Activated T-cell treated with anti-CD3 and anti-CD28 coated beads, Interleukin-2, amount 50 U/mL, for 4 hours (primary cell): ENCODE measurements around the gene TTC23L. TPM values are rescaled to one million over a fixed set of nuclear protein-coding genes. Genes with fewer than 3 reads are reported as not detected.
A peak's percentile ranks its signal among the peaks of the same experiment; 100 is the strongest.

Source experiments
- ATAC-seq, 2 donors: fragments of 200-7000 bp; cut with Tn5 transposase; one replicate each; pipeline ENCODE4 v1.10.0; 2021
- DNase-seq: peaks from one replicate; pipeline ENCODE4 v3.0.0-alpha.2; 2020
- H3K27me3 Mint-ChIP-seq: one replicate; pipeline ENCODE4 v1.8.0; 2021; ENCODE audit warnings: low read depth, mixed read lengths
- H3K36me3 Mint-ChIP-seq: one replicate; pipeline ENCODE4 v1.8.0; 2022; ENCODE audit warnings: mixed read lengths; ENCODE audit not compliant: insufficient read depth
- H3K4me1 Mint-ChIP-seq: one replicate; pipeline ENCODE4 v1.8.0; 2021; ENCODE audit warnings: low read depth, mixed read lengths
- H3K4me3 Mint-ChIP-seq: one replicate; pipeline ENCODE4 v1.8.0; 2021; ENCODE audit warnings: mild to moderate bottlenecking, moderate library complexity, mixed read lengths
- H3K9me3 Mint-ChIP-seq: one replicate; pipeline ENCODE4 v1.8.0; 2021; ENCODE audit warnings: mixed read lengths
- total RNA-seq, 3 donors: library from RNA; stranded (reverse); gene quantifications; one replicate each; pipeline ENCODE4 v1.2.1, GENCODE V29; 2021

The TTC23L gene
- total RNA-seq, 3 donors from 2014 or later: 0.10 TPM; not detected in 2

DNA sequence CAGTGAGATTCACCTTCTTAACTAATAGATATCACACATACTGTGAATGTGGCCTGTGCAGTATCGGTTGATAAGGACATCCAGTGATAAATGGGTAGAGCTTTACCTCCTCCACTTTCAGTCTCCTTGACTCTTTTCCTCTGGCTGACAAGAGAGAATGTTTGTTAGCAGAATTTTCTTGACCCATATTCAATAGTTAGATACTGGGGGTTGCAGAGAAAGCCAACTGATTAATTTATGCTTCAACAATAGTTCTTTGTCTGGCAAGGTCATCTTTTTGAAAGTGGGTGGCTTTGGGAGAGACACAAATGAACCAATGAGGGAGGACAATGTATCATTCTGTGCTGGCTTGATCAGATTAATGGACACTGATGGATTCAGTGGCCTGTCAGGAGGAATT is 30.3 kb downstream of the TTC23L start:
- Mint-ChIP-seq H3K9me3 (no peaks in the 10 kb centered on the region), H3K27me3 (peaks cover 2% of the 10 kb centered on the region), H3K4me3 (no peak overlapping the region), H3K36me3 (no peaks in the 10 kb centered on the region), H3K4me1 (no peaks in the 10 kb centered on the region)
- ATAC-seq (no peak), DNase-seq (no peak)

GRCh38 chr5:34870382-34870781 is 31.4 kb downstream of the TTC23L start:
- peaks cover 2% of the 10 kb centered on the region for H3K27me3 Mint-ChIP-seq
- no peaks in the 10 kb centered on the region for H3K36me3 Mint-ChIP-seq
- no peak for DNase-seq
- ATAC-seq: no peak
- peaks cover under 1% of the 10 kb centered on the region for H3K9me3 Mint-ChIP-seq
- H3K4me1 Mint-ChIP-seq: no peaks in the 10 kb centered on the region
- H3K4me3 Mint-ChIP-seq: no peak overlapping the region

- no peak for ATAC-seq
- H3K36me3 Mint-ChIP-seq: no peaks in the 10 kb centered on the region
- peaks cover 2% of the 10 kb centered on the region for H3K27me3 Mint-ChIP-seq
Measured at GRCh38 chr5:34876275-34876674, 37.3 kb downstream of the TTC23L start.

DNA sequence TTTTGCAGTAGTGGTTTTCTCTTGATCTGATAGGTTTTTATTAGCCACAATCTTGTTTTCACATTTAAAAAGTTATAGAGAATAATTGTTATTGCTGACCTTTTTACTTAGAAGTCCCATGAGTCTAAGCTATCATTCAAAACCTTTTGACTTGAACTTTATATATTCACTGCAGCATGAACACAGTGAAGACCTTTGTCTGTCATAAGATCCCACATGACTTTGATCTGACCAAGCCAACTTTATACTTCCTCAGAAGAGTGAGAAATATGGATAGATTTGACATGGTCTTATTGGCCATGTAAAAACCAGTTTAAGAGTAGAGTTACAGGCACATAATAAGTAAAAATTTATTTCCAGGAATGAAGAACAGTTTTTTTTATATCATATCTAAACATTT is 42.3 kb downstream of the TTC23L start:
- Mint-ChIP-seq H3K36me3 (no peaks in the 10 kb centered on the region), H3K27me3 (peaks cover 2% of the 10 kb centered on the region), H3K9me3 (peaks cover 3% of the 10 kb centered on the region), H3K4me3 (no peak overlapping the region), H3K4me1 (no peaks in the 10 kb centered on the region)
- no peak for DNase-seq
- no peak for ATAC-seq

More at GRCh38 chr5:34876275-34876674, 37.3 kb downstream of the TTC23L start:
- no peaks in the 10 kb centered on the region for H3K4me1 Mint-ChIP-seq
- DNase-seq: no peak
- H3K4me3 Mint-ChIP-seq: no peak overlapping the region
- peaks cover 12% of the 10 kb centered on the region for H3K9me3 Mint-ChIP-seq

DNA sequence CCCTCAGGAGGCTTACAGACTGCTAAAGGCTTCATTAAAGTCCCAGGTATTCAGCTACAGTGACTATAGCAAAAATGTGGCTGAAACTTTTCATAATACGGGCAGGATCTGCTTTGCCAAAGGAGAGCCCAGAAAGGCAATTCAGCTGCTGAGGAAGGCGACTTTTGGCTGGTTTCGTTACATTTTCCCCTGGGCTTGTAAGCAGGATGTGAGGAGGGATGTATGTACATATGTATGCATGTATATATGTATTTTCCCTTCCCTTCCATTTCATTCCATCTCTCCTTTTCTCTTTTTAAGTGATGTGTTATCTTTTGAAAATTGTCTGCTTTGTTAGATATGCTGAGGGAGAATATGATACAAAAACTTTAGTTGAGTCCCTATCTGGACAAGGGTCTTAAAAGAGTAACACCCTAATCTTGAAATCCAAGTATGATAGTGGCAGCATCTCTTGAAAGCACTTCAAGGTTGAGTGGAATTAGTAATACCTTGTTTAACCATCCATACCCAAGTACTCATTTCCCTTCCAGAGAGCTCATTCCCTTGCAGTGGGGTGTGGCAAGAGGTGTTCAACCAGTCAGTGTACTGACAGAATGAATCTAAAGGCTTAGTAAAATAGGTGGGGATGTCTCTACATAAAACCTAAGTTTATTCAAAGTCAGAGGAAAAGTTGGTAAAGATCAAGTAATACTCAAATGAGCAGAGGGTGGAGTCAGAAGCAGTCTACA is 47.6 kb downstream of the TTC23L start:
- H3K27me3 Mint-ChIP-seq: peaks cover 2% of the 10 kb centered on the region
- no peaks in the 10 kb centered on the region for H3K9me3 Mint-ChIP-seq
- no peaks in the 10 kb centered on the region for H3K36me3 Mint-ChIP-seq
- no peaks in the 10 kb centered on the region for H3K4me1 Mint-ChIP-seq
- ATAC-seq (no peak), DNase-seq (no peak)
- H3K4me3 Mint-ChIP-seq: no peak overlapping the region

DNA sequence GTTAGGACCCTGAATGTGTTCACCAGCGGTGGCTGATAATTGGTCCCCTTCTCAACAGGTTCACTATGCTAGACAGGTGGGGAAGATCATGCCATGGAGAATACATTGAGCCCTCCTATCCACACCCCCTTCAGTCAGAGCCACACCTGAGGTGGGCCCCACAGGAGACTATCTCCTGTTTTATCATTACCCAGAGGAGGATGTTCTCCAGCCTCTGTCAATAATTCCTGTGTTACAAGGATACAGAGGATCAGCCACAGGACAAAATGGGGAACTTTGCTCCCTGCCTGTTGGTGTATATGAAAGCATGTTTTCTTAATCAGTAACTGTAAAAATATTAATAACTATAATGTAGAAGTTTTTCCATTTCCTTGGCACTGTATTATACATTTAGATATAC is 50.4 kb downstream of the TTC23L start:
- DNase-seq (no peak), ATAC-seq (no peak)
- Mint-ChIP-seq H3K36me3 (no peaks in the 10 kb centered on the region), H3K4me1 (no peaks in the 10 kb centered on the region), H3K27me3 (no peaks in the 10 kb centered on the region), H3K4me3 (no peak overlapping the region), H3K9me3 (no peaks in the 10 kb centered on the region)

GRCh38 chr5:34891981-34892380 is 53.0 kb downstream of the TTC23L start:
- no peak for DNase-seq
- Mint-ChIP-seq H3K4me3 (no peak overlapping the region), H3K9me3 (no peaks in the 10 kb centered on the region), H3K4me1 (no peaks in the 10 kb centered on the region), H3K27me3 (no peaks in the 10 kb centered on the region), H3K36me3 (peaks cover 2% of the 10 kb centered on the region)
- ATAC-seq: no peak

GRCh38 chr5:34892414-34892813 is 53.5 kb downstream of the TTC23L start:
- ATAC-seq (no peak), DNase-seq (no peak)
- H3K9me3 Mint-ChIP-seq: no peaks in the 10 kb centered on the region
- peaks cover 2% of the 10 kb centered on the region for H3K36me3 Mint-ChIP-seq
- no peak overlapping the region for H3K4me3 Mint-ChIP-seq
- no peaks in the 10 kb centered on the region for H3K4me1 Mint-ChIP-seq
- no peaks in the 10 kb centered on the region for H3K27me3 Mint-ChIP-seq

GRCh38 chr5:34894716-34895115 is 55.8 kb downstream of the TTC23L start:
- ATAC-seq (no peak), DNase-seq (no peak)
- Mint-ChIP-seq H3K27me3 (no peaks in the 10 kb centered on the region), H3K4me1 (no peaks in the 10 kb centered on the region), H3K4me3 (no peak overlapping the region), H3K36me3 (peaks cover 2% of the 10 kb centered on the region), H3K9me3 (no peaks in the 10 kb centered on the region)

GRCh38 chr5:34895641-34896419 is 56.9 kb downstream of the TTC23L start:
- H3K36me3 Mint-ChIP-seq: peaks cover 2% of the 10 kb centered on the region
- ATAC-seq: no peak
- H3K9me3 Mint-ChIP-seq: no peaks in the 10 kb centered on the region
- DNase-seq: no peak
- H3K27me3 Mint-ChIP-seq: no peaks in the 10 kb centered on the region
- no peaks in the 10 kb centered on the region for H3K4me1 Mint-ChIP-seq
- no peak overlapping the region for H3K4me3 Mint-ChIP-seq

GRCh38 chr5:34897646-34898045 is 58.7 kb downstream of the TTC23L start:
- peaks cover 2% of the 10 kb centered on the region for H3K36me3 Mint-ChIP-seq
- no peaks in the 10 kb centered on the region for H3K4me1 Mint-ChIP-seq
- H3K4me3 Mint-ChIP-seq: no peak overlapping the region
- ATAC-seq (no peak), DNase-seq (no peak)
- H3K27me3 Mint-ChIP-seq: no peaks in the 10 kb centered on the region
- no peaks in the 10 kb centered on the region for H3K9me3 Mint-ChIP-seq

GRCh38 chr5:34898258-34898895 is 59.4 kb downstream of the TTC23L start:
- H3K4me1 Mint-ChIP-seq: no peaks in the 10 kb centered on the region
- H3K9me3 Mint-ChIP-seq: no peaks in the 10 kb centered on the region
- no peak overlapping the region for H3K4me3 Mint-ChIP-seq
- DNase-seq: peak; percentile 51
- ATAC-seq: peak; percentile 72 to 79
- no peaks in the 10 kb centered on the region for H3K27me3 Mint-ChIP-seq
- peaks cover 4% of the 10 kb centered on the region for H3K36me3 Mint-ChIP-seq

GRCh38 chr5:34899066-34899465 is 60.1 kb downstream of the TTC23L start:
- Mint-ChIP-seq H3K27me3 (no peaks in the 10 kb centered on the region), H3K9me3 (no peaks in the 10 kb centered on the region), H3K4me1 (no peaks in the 10 kb centered on the region), H3K36me3 (peaks cover 4% of the 10 kb centered on the region), H3K4me3 (no peak overlapping the region)
- DNase-seq (no peak), ATAC-seq (no peak)

GRCh38 chr5:34900652-34901051 is 61.7 kb downstream of the TTC23L start:
- H3K27me3 Mint-ChIP-seq: no peaks in the 10 kb centered on the region
- DNase-seq: no peak
- ATAC-seq: no peak
- H3K4me1 Mint-ChIP-seq: no peaks in the 10 kb centered on the region
- H3K36me3 Mint-ChIP-seq: peaks cover 10% of the 10 kb centered on the region
- no peak overlapping the region for H3K4me3 Mint-ChIP-seq
- H3K9me3 Mint-ChIP-seq: no peaks in the 10 kb centered on the region

- Mint-ChIP-seq H3K36me3 (peaks cover 11% of the 10 kb centered on the region), H3K9me3 (no peaks in the 10 kb centered on the region), H3K4me1 (no peaks in the 10 kb centered on the region), H3K4me3 (no peak overlapping the region), H3K27me3 (no peaks in the 10 kb centered on the region)
- DNase-seq: no peak
- ATAC-seq: no peak
Measured at GRCh38 chr5:34903260-34903659, 64.3 kb downstream of the TTC23L start.
